Eye (tissue), 1 donor: ENCODE results near the gene PROZ.

Experiments used
- DNase-seq: peaks from one replicate; pipeline ENCODE4 v3.0.0-alpha.2; 2015

The PROZ gene

GRCh38 chr13:113182046-113182445 is 23.6 kb downstream of the PROZ start:
- DNase-seq = no peak

DNA sequence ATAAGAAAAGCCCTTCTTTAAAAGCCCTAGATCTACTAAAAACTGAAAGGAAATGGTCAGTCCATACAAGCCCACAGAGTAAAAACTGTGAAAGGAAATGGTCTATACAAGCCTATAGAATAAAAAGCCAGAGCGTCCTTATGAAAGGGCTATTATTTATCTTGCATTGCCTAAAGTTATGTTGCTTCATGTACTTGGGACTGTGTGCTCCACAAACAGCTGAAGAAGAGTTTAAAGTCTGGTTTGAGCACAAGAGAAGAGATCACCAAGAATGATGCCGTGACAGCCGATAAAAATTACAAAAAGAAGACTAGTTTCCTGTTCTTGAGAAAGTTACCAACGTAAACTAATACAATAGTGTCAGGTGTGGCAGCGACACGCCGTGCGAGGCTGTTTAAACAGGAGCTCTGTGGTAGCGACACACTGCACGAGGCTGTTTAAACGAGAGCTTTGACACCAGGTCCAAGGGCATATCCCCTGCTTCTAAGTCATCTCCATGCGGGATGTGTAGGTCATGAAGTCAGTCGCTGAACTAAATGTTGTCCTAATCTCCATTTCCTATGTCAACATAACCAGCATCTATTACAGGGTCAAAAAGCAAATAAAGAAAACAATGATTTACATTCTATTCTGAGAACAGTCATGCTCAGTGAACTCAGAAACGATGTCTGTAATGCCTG is 25.1 kb downstream of the PROZ start:
- DNase-seq = no peak

GRCh38 chr13:113184568-113185440 is 26.4 kb downstream of the PROZ start:
- no peak for DNase-seq

GRCh38 chr13:113186061-113186900 is 27.8 kb downstream of the PROZ start:
- no peak for DNase-seq

DNA sequence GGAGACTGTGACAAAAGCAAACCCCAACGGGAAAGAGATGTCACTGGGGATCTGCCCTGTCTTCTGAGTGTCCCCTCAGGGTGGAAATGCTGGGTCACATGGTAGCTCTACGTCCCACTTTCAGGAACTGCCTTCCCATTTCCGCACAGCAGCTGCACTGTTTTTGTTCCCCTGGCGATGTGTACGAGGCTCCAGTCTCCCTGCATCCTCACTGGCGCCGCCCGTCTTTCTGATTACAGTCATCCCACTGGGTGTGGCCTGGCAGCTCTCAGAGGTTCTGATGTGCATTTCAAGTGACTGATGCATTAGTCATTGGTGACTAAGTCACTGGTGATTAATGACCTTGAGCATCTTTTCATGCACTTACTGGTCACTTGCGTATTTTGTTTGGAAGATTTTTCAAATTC is 28.8 kb downstream of the PROZ start:
- DNase-seq = peak; percentile 55

GRCh38 chr13:113187883-113188665 is 29.6 kb downstream of the PROZ start:
- DNase-seq = no peak

DNA sequence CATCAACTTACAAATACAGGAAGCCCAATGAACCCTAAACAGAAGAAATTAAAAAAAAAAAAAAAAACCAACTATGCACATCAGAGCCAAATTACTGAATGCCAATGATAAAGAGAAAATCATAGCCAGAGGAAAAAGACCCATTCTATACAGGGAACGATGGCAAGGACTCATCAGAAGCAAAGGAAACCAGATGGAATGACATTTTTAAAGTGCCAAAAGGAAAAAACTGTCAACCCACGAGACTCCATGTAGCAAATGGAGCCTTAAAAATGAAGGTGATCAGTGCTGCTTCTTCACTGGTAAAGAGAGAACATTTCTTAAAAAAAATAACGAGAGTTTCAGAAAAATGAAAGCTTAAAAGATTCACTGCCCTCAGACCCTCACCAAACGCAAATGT is 31.7 kb downstream of the PROZ start:
- DNase-seq = no peak

- no peak for DNase-seq
Observed at GRCh38 chr13:113192279-113192678, 33.8 kb downstream of the PROZ start.

DNA sequence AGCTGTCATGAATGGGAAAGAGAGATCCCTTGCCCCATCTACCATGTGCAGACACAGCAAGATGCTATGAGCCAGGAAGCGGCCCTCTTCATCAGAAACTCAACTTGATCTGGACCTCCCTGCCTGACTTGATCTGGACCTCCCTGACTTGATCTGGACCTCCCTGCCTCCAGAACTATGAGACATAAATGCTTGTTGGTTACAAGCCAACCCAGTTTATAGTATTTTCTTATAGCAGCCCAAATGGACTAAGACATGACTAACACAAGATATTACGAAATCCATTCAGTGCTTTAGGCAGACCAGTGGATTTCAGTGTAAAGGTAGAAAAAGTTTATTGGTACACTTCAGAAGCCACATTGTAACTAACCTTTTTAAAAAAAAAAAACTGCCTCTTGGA is 34.5 kb downstream of the PROZ start:
- no peak for DNase-seq

- DNase-seq = no peak
Observed at GRCh38 chr13:113195360-113195759, 36.9 kb downstream of the PROZ start.

DNA sequence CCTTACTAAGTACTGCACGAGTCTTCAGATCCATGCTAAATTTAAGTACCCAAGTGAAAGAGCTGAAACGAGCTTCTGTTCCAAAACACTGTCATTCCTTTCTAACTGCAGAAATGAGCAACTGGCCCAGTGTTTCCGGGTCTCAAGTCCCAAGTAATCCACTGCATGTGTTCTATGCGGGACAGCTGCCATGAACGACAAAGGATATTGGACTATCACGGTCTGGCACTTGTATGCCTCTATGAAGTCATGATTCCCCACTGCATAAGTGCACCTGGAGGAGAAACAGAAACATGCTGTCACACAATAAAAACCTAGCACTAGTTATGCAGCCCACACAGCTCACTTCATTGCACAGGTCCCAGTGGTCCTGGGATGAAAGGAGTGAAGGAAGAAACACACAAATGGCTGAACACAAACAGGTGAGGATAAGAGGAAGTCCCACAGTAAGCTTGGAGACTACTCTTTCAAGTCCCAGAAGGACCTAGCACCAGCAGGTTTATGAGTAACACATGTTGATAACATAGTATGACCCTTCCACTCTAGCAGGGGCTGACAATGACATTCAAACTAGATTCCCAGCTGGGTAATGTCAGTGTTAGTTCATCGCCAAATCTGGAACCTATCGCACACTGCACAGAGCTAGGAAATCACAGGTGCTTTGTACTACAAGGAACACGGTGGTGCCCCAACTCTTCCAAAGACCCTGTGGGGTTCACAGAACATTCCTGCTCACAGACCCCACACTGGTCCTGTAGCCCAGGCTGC is 38.7 kb downstream of the PROZ start:
- DNase-seq = no peak

- DNase-seq = no peak
Observed at GRCh38 chr13:113201815-113202214, 43.4 kb downstream of the PROZ start.

DNA sequence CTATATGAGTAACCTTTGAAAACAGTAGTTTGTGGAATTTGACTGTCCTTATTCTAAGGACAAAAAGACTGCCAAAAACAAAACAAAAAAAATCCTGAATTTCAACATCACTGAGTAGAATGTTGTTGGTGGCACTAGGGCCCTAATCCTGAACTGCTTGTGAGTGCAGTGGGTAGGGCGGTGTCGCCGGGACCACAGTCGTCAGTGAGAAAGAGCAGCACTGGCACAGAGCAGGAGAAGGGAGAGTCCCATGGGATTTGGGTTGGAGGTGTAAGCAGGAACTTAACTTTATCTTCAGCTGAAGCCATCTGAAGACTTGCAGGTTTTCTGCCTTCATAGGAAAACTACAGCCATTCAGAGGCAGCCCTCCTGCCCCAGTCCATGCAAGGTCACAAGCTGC is 44.5 kb downstream of the PROZ start:
- DNase-seq = no peak

- DNase-seq = no peak
Observed at GRCh38 chr13:113203507-113204377, 45.3 kb downstream of the PROZ start.

- no peak for DNase-seq
Observed at GRCh38 chr13:113204378-113204734, 45.9 kb downstream of the PROZ start.

DNA sequence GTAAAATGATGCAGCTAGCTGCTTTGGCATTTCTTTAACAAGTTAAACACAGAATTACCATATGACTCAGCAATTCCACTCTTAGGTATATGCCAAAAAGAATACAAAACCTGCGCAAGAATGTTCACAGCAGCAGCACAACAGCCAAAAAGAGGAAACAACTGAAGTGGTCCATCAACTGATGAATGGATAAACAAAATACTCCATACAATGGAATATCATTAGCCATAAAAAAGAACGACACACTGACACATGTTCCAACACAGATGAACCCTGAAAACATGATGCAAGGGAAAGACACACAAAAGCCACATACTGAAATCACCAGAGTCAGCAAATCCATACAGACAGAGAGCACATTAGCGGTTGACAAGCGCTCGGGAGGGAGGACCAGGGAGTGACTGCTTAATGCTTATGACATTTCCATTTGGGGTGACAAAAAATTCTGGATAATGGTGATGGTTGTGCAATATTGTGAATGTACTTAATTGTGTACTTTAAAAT is 47.0 kb downstream of the PROZ start:
- no peak for DNase-seq

DNA sequence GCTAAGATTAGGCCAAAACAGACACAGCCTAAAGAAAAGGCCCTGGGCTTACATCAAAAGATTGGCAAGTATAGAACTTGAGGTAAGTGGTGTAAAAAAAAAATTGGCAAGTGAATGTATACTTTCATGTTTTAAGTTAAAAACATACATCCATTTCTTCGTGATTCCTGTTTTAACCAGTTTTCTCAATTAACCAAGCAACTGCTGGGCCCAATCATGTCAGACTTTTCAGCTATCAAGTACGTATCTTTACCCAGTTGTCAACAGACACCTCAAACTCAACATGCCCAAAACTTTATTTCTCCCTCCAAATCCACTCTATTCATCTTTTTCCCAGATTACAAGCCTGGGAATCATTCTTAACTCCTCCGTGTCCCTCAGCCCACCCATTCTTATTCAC is 49.0 kb downstream of the PROZ start:
- DNase-seq = no peak

DNA sequence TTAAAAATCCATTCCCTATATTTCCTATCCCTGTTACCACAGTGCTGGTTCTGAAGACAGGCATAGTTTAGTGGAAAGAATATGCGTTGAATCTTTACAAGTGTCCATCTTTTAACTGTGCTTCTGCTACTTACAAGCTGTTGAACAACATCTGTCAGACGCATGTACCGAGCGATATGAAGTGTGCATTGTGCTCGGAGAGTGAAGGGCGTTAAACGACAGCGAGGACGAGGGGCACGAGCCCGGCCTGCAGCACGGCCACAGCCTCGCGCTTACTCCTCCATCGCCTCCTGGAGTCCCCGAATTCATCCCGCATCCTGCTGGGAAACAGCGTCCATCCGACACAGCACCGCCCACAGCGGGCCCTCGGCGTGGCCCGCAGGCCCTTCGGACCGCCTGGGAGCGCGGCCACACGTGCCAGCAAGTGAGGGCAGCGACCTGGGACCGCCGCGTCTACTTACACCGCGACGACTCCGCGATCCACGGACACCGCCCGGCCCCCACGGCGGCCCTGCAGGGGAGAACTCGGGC is 49.5 kb downstream of the PROZ start:
- peak; percentile 70 for DNase-seq

DNA sequence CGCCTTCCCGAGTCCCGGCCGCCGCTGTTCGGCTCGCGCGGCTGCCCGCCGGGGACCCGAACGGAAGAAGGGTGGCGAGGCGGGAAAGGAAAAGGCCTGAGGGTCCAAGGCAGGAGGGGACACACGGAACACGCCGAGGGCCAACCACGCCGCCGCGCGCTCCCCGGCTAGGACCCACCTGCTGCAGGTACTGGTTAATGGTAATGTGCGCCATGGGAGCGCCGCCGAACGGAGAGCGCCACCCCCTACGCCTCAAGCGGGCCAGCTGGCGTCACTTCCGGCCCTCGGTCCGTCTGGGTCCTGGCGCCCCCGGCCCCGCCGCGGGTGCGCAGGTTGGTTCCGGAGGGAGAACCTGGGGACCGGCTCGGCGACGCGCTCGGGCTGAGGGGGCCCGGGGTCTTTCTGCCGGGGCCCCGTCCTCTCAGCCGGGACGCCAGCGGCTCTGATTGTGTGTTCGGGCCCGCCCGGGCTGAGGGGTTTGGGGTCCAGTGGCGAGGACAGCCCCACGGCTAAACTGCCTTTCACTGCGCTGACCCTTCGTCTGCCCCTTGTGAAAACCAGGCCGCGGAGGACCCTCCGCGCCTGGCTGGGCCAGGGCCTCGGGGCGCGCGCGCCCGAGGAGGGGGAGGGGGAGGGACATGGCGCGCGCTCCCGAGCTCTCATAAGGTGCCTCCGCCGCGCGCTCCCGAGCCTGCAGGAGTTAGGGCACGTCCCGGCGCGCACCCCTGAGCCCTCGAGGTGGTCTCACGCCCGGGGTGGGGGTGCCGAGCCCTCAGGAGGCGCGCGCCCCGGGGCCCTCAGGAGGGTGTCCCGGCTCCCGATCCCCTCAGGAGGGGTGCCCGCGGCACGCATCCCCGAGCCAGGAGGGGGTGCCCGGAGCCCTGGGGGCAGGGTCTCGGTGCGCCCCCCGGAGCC is 50.2 kb downstream of the PROZ start, which contains the start of gene PCID2:
Gene PCID2 (minus strand): TSS at position 249 of the 915 bp plus-strand sequence. CDS start 35 bp downstream, at position 214.
- peak; percentile 97 for DNase-seq
